ENCODE data around the gene TCF12.

TCF12 gene

DNA sequence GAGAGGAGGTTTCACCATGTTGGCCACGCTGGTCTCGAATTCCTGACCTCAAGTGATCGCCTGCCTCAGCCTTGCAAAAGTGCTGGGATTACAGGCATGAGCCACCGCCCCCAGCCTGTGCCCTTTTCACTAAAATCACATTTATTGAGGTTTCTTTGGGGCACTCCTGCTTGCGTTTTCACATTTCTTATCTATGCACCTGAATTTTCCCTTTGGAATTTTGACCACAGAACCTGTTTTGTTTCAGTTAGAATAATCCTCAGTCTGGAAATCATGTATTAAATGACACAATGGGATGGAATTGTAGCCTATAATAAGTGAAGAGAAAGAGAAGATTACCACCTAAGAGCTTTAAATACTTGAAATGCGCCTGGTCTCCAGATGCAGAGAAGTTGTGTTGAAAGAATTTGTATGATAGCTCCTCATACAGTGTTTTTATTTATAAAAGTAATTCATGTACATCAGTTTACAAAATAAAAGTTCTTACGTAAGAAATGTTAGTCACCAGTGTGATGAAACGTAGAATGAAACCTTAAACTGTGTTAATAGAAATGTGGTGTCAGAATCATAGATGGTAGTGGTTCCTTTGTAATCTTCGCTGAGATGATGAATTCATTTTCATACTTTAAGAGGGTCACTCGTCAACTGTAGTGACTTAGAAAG lies 107.0 kb downstream of the TCF12 start:
- DNase-seq = no peak

DNA sequence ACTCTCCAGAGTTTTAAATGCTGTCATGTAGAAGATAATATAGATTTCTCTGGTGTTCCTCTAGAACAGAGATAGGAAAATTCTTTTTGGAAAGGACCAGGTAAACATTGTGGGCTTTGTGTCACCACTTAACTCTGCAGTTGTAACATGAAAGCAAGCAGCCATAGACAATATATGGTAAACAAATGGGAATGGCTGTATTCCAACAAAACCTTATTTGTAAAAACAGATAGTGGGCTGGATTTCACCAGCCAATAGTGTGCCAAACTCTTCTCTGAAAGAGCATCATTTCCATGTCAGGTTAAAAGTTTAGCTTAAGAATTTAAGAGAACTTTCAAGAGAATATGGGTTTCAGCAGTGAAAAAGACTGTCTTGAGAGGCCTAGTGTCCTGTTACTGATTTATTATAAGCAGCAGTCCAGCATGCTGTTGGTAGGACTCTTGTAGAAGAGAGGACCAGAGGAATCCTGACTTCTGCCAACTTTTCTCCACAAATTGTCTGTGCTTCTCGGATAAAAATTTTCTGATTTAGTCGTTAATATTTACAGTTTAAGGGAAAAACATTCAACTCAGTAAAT lies 107.7 kb downstream of the TCF12 start:
- no peak for DNase-seq

- no peak for DNase-seq
These were observed 109.2 kb downstream of the TCF12 start for GRCh38 chr15:57027596-57027995.

- no peak for DNase-seq
These were observed 109.7 kb downstream of the TCF12 start for GRCh38 chr15:57028176-57028575.

DNA sequence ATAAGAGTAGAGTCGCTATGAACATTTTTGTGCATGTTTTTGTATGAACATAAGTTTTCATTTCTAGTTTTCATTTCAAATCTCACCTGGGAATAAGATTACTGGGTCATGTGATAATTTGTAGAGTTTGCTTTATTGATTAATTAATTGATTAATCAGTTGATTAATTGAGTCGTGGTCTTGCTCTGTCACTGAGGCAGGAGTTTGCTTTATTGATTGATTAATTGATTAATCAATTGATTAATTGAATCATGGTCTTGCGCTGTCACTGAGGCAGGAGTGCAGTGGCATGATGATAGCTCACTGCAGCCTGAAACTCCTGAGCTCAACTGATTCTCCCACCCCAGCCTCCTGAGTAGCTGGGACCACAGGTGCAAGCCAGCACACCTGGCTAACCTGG lies 111.6 kb downstream of the TCF12 start:
- DNase-seq = no peak

GRCh38 chr15:57031082-57031481 lies 112.6 kb downstream of the TCF12 start:
- DNase-seq = no peak

DNA sequence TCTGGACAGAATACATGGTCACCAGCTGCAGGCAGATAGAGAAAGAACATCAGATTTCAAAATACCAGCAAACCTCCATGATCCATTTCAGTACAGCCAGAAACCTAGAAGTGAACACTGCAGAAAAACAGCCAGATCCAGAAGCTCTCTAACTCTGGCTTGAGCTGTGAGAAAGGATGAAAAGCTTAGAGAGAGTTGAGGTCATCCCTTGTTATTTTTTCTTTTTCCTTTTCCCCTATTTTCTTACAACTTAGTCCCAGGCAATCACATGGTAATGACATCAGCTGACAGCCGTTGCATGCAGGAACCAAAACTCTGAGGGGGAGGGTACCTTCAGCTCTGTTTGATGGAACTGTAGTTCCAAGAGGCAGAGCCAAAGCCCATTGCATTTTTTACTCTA lies 113.2 kb downstream of the TCF12 start:
- no peak for DNase-seq

DNA sequence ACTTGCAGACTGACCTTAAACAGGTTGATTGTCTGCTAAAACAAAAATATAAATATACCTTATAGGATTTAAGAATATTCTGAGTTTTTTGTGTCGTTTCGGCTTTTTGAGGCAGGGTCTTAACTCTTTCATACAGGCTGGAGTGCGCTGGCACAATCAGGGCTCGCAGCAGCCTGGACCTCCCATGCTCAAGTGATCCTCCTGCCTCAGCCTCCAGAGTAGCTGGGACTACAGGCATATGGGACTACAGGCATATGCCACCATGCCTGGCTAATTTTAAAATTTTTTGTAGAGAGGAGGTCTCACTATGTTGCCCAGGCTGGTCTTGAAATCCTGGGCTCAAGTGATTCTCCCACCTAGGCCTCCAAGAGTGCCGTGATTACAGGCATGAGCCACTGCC lies 113.9 kb downstream of the TCF12 start:
- DNase-seq = no peak

GRCh38 chr15:57033715-57034439 lies 115.4 kb downstream of the TCF12 start:
- DNase-seq = no peak

DNA sequence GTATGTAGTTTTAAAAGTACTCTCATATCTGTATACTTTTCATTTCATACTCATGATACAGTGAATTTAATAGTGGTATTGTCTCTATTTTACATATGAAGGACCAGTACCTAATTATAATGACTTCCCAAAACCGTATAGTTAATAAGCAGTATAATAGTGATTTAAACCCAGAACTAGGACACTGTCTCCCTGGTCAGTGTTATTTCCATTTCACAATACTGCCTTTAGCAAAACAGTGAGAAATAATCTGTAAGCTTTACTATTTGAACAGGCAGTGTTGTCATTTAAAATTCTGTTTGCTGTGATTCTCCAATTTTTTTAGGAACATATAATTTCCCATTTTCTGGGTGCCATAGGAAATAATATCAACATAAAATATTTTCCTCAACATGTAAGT lies 116.2 kb downstream of the TCF12 start:
- DNase-seq = no peak

DNA sequence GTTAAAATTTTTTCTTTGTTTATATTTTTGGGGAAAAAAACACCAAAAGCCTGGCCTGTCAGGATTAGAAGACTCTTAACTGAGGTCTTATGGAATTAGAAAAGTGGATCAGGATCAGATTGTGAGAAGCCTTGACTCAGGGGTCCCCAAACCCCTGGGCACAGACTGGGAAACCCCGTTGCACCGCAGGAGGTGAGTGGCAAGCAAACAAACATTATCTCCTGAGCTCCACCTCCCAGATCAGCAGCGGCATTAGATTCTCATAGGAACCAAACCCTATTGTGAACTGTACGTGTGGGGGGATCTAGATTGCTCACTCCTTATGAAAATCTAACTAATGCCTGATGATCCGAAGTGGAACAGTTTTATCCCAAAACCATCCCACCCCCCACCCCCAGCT lies 117.2 kb downstream of the TCF12 start:
- no peak for DNase-seq

- DNase-seq = no peak
These were observed 117.9 kb downstream of the TCF12 start for GRCh38 chr15:57036352-57036751.

- DNase-seq = no peak
These were observed 119.1 kb downstream of the TCF12 start for GRCh38 chr15:57037548-57037947.

DNA sequence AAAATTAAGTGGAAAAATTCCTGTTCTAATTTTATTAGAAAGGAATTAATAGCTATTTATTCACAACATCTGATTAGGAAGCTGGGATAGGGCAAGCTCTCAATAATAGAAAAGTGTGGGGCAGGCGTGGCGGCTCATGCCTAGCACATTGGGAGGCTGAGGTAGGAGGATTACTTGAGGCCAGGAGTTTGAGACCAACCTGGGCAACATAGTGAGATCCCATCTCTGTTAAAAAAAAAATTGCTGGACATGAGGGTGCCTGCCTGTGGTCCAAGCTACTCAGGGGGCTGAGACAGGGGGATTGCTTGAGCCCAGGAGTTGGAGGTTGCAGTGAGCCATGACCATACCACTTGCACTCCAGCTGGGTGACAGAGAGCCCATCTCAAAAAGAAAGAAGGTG lies 119.6 kb downstream of the TCF12 start:
- no peak for DNase-seq

DNA sequence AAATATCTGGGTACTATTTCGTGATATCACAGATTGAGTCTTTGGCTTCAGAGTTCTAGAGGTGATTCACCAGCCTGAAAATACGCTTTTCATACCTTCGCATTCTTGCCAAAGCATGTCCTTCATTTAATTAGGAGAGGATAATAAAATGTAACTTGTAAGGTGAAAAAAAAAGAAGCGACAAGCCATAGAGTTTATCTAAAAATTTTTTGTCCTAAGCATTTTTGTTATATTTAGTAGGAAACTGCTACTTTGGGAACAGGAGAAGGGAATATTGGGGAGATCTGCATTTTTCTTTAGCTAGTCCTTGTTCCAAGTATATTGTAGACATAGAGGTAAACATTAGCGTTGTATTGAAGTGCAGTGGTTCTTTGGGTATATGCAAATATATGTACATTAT lies 120.1 kb downstream of the TCF12 start:
- DNase-seq = no peak

- DNase-seq = no peak
These were observed 123.0 kb downstream of the TCF12 start for GRCh38 chr15:57041416-57041815.

DNA sequence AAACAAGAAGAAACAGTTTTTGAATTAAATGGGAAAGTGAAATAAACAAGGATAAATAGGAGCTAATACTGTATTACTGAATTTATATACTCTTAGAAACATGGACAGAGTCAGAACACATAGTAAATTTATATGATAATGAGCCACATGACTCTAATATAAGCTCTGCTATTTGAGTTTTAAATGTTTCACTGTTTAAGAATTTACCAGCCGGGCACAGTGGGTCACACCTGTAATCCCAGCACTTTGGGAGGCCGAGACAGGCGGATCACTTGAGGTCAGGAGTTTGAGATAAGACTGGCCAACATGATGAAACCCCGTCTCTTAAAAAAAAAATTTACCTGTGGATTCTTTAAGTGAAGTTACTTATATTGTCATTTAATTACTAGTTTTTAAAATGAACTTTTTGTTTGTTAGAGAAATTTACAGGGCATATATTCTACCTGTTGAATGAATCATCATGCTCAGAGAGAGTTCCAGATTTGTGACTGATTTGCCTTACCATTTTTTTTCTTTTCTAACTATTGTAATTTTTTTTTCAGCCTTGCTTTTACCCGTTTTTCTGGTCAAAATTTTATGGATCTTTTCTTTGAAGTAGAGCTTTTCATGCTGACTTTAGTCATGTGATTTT lies 125.7 kb downstream of the TCF12 start:
- DNase-seq = no peak

DNA sequence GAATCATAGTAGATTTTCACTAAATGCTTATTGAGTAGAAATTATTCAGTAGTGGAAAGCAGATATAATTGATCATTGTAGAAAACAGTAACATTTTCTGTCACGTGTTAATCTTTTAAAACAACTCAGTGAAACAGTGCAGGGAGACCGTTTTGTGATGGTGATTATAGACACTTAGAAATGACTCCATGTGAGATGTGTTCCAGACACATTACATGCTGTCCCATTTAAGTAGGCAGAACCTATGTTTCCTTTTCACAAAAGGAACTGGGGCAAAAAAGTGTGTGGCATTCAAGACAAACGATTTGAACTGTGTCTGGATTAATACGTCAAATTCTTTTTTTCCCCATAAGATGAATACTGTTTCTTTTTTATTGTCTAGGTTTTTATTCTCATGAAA lies 126.5 kb downstream of the TCF12 start:
- DNase-seq = no peak

- no peak for DNase-seq
These were observed 127.4 kb downstream of the TCF12 start for GRCh38 chr15:57045741-57046382.

- no peak for DNase-seq
These were observed 130.6 kb downstream of the TCF12 start for GRCh38 chr15:57048930-57049549.

DNA sequence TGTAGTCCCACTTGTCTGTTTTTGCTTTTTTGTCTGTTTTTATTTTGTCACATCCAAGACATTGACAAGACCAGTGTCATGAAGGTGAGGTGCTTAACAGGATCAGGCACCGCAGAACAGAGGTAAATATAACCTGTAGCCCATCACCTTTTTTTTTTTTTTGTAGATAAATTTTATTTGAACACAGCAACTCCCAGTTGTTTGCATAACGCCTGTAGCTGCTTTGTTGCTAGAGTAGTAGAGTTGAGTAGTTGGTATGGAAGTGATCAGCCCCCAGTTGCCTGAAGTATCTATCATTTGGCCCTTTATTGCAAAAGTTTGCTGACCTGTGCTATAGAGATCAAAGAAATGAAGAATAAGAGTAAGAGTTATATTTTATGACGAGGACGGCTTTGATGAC lies 135.0 kb downstream of the TCF12 start:
- DNase-seq = no peak

- no peak for DNase-seq
These were observed 135.8 kb downstream of the TCF12 start for GRCh38 chr15:57054204-57054750.

DNA sequence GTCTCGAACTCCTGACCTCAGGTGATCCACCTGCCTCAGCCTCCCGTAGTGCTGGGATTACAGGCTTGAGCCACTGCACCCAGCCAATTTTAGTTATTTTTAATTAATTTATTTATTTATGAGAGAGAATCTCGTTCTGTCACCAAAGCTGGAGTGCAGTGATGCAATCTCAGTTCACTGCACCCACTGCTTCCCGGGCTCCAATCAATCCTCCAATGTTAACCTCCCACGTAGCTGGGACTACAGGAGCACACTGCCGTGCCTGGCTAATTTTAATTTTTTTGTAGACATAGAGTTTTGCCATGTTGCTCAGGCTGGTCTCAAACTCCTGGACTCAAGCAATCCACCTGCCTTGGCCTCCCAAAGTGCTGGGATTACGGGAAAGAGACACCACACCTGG lies 137.9 kb downstream of the TCF12 start:
- DNase-seq = no peak

All from DMS 273 treated with DMSO at 0.1 percent for 48 hours (cell line).